Natural killer cell (primary cell): ENCODE data around the gene TSNAX. TPM values are rescaled to one million over a fixed set of nuclear protein-coding genes. Genes with fewer than 3 reads are reported as not detected.

Source experiments
- ATAC-seq, 3 donors: fragments of 150-1000 bp in 2 of 3; fragments of 200-7000 bp in 1 of 3; cut with Tn5 transposase; 1 replicate in 1 of 3; 2 replicates in 2 of 3; pipeline ENCODE4 v1.10.0; 2021; ENCODE audit warnings: mild to moderate bottlenecking in 2 of 3, moderate library complexity in 2 of 3
- DNase-seq, 2 donors: peaks; one replicate each; pipeline versions ENCODE4 v3.0.0 to v3.0.0-alpha.2; 2013 to 2021; ENCODE audit warnings: mixed read lengths in 1 of 2
- H3K27ac ChIP-seq: one replicate; pipeline ENCODE4 v1.5.1; 2013; ENCODE audit warnings: mild to moderate bottlenecking, low read length
- H3K27me3 ChIP-seq: one replicate; pipeline ENCODE4 v1.6.1; 2013; ENCODE audit warnings: low read length; ENCODE audit not compliant: control insufficient read depth, insufficient read depth
- H3K36me3 ChIP-seq: one replicate; pipeline ENCODE4 v1.6.1; 2013; ENCODE audit warnings: low read length; ENCODE audit not compliant: control insufficient read depth, insufficient read depth
- H3K4me1 ChIP-seq: one replicate; pipeline ENCODE4 v1.6.1; 2013; ENCODE audit warnings: low read length; ENCODE audit not compliant: control insufficient read depth, insufficient read depth
- H3K4me3 ChIP-seq: one replicate; pipeline ENCODE4 v1.5.1; 2013; ENCODE audit warnings: low read length
- H3K9me3 ChIP-seq: one replicate; pipeline ENCODE4 v1.6.1; 2013; ENCODE audit warnings: low read length; ENCODE audit not compliant: control insufficient read depth, insufficient read depth
- H3K27ac Mint-ChIP-seq, 2 donors: one replicate each; pipeline ENCODE4 v1.8.0; 2022; ENCODE audit warnings: mild to moderate bottlenecking in 2 of 2, mixed read lengths in 2 of 2, moderate library complexity in 1 of 2
- H3K27me3 Mint-ChIP-seq, 2 donors: one replicate each; pipeline ENCODE4 v1.8.0; 2022; ENCODE audit warnings: low read depth in 2 of 2, mixed read lengths in 2 of 2
- H3K36me3 Mint-ChIP-seq: one replicate; pipeline ENCODE4 v1.8.0; 2022; ENCODE audit warnings: mixed read lengths
- H3K4me1 Mint-ChIP-seq, 2 donors: one replicate each; pipeline ENCODE4 v1.8.0; 2022; ENCODE audit warnings: mixed read lengths in 2 of 2
- H3K4me3 Mint-ChIP-seq: one replicate; pipeline ENCODE4 v1.8.0; 2022; ENCODE audit warnings: mild to moderate bottlenecking, moderate library complexity, mixed read lengths
- H3K9me3 Mint-ChIP-seq, 2 donors: one replicate each; pipeline ENCODE4 v1.8.0; 2022; ENCODE audit warnings: mixed read lengths in 2 of 2
- WGBS: methylation state at CpG from one replicate; pipeline ENCODE4 v1.1.7; 2013; ENCODE audit warnings: missing lambda C conversion rate; ENCODE audit not compliant: insufficient coverage; 5-methylcytosine and 5-hydroxymethylcytosine counted together
- intact Hi-C: fragments of 100-400 bp; cut with micrococcal nuclease; formaldehyde crosslinking; loops from one replicate; pipeline ENCODE4 v1.14.2; 2022
- total RNA-seq, 4 donors: library from RNA; stranded (reverse); fragments of 120-200 nt in 1 of 4; gene quantifications; one replicate each; pipeline versions ENCODE4 v1.2.3 to v1.2.4, GENCODE V29; 2013 to 2022
- TF ChIP-seq, protein P1 (sequence below): fragments of 200-600 bp; IDR thresholded peaks from one replicate; pipeline ENCODE4 v1.8.0; 2022; ENCODE audit warnings: antibody characterized with exemption

TSNAX gene
- total RNA-seq, 3 donors from 2014 or later (not counting 1 experiment from before 2014, with no cell fraction given): 35.6 to 49.3 (median 44.8) TPM

DNA sequence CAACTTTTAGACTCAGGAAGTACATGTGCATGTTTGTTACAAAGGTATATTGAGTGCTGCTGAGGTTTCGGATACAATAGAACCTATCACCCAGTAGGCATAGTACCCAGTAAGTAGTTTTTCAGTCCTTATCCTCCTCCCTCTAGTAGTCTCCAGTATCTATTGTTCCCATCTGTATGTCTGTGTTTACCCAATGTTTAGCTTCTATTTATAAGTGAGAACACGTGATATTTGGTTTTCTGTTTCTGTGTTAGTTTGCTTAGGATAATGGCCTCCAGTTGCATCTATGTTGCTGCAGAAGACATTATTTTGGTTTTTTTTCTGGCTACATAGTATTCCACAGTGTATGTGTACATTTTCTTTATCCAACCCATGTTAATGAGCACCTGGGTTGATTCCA, 47.2 kb upstream of the TSNAX start:
- Mint-ChIP-seq H3K4me3 (no peak overlapping the region), H3K27me3 (peaks cover 17 to 45% of the 10 kb centered on the region in 2 donors), H3K27ac (no peak overlapping the region), H3K9me3 (no peaks in the 10 kb centered on the region), H3K4me1 (no peaks in the 10 kb centered on the region), H3K36me3 (no peaks in the 10 kb centered on the region)
- DNase-seq (no peak), ATAC-seq (no peak)
- WGBS: 75% methylated on average over 1 of the region's 2 CpGs
- Histone ChIP-seq H3K27me3 (peaks cover 5% of the 10 kb centered on the region), H3K4me3 (no peak overlapping the region), H3K9me3 (peaks cover 2% of the 10 kb centered on the region), H3K4me1 (no peaks in the 10 kb centered on the region), H3K27ac (no peak overlapping the region), H3K36me3 (no peaks in the 10 kb centered on the region)
- intact Hi-C loops: no loop called here
- TF ChIP-seq, protein P1, sequence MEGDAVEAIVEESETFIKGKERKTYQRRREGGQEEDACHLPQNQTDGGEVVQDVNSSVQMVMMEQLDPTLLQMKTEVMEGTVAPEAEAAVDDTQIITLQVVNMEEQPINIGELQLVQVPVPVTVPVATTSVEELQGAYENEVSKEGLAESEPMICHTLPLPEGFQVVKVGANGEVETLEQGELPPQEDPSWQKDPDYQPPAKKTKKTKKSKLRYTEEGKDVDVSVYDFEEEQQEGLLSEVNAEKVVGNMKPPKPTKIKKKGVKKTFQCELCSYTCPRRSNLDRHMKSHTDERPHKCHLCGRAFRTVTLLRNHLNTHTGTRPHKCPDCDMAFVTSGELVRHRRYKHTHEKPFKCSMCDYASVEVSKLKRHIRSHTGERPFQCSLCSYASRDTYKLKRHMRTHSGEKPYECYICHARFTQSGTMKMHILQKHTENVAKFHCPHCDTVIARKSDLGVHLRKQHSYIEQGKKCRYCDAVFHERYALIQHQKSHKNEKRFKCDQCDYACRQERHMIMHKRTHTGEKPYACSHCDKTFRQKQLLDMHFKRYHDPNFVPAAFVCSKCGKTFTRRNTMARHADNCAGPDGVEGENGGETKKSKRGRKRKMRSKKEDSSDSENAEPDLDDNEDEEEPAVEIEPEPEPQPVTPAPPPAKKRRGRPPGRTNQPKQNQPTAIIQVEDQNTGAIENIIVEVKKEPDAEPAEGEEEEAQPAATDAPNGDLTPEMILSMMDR: no peak

DNA sequence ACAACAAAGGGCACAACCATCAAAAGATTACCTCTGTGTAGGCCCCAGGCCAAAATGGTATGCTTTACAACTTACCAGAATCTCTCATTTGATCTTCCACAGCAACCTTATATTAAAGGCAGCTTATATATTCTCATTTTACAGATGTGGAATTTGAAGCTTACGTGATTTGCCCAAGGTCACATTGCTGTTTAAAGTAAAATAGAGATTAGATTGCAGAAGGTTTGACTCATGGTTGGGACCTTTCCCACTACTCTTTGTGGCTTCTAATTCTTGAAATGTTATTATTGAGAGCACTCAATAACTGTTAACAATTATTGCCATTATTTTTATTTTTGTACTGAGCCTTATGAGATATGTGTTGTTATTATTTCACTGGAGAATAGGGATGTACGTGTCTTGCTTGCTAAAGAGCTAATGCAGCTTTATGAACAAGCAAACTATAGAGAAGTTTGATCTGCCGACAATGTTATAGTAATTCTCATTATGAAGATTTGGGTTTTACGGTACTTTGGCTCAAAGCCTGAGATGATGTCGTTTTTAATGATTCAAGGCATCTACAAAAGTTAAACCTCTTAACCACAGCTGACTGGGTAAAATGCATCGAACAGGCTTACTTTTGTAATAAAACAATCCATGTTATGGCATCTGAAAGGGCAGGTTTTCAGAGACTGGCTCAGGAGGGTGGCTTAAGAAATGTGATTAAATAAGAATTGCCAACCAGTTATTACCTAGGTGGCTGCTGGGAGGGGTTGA, 43.3 kb upstream of the TSNAX start:
- Histone ChIP-seq H3K27ac (no peak overlapping the region), H3K4me1 (no peaks in the 10 kb centered on the region), H3K27me3 (peaks cover 11% of the 10 kb centered on the region), H3K36me3 (no peaks in the 10 kb centered on the region), H3K9me3 (peaks cover under 1% of the 10 kb centered on the region), H3K4me3 (no peak overlapping the region)
- WGBS: 91% methylated on average over 6 of the region's 6 CpGs
- no peak overlapping the region for H3K27ac Mint-ChIP-seq
- ATAC-seq (no peak), DNase-seq (no peak)
- H3K9me3 Mint-ChIP-seq: no peaks in the 10 kb centered on the region
- H3K4me3 Mint-ChIP-seq: no peak overlapping the region
- H3K27me3 Mint-ChIP-seq: peaks cover 25 to 43% of the 10 kb centered on the region in 2 donors
- intact Hi-C loops: no loop called here
- TF ChIP-seq, protein P1: no peak
- no peaks in the 10 kb centered on the region for H3K36me3 Mint-ChIP-seq
- H3K4me1 Mint-ChIP-seq: no peaks in the 10 kb centered on the region

DNA sequence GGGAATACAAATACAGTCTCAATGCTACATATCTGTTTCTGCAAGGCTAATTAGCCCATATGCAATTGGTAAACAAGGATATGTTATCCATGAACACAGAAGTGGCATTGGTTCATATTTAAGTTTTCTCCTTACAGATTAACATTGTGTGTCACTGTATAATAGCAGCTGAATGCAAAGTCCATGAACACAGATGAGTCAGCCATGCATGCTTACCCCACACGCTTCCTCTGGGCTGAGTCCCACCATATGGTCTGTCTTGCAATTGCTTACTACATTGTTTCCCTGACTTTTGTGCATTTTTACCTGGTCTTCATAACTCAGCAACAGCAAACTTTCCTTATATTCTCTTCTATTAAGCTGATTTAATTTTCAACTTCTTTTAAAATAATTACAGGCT, 41.5 kb upstream of the TSNAX start:
- ATAC-seq (no peak), DNase-seq (no peak)
- TF ChIP-seq, protein P1: no peak
- intact Hi-C loops: no loop called here
- Histone ChIP-seq H3K4me1 (no peaks in the 10 kb centered on the region), H3K27me3 (peaks cover 6% of the 10 kb centered on the region), H3K27ac (no peak overlapping the region), H3K36me3 (no peaks in the 10 kb centered on the region), H3K4me3 (no peak overlapping the region), H3K9me3 (no peaks in the 10 kb centered on the region)
- 83% methylated on average over 1 of the region's 1 CpG for WGBS
- Mint-ChIP-seq H3K4me3 (no peak overlapping the region), H3K36me3 (no peaks in the 10 kb centered on the region), H3K9me3 (no peaks in the 10 kb centered on the region), H3K27me3 (peaks cover 25 to 30% of the 10 kb centered on the region in 2 donors), H3K27ac (no peak overlapping the region), H3K4me1 (no peaks in the 10 kb centered on the region)

DNA sequence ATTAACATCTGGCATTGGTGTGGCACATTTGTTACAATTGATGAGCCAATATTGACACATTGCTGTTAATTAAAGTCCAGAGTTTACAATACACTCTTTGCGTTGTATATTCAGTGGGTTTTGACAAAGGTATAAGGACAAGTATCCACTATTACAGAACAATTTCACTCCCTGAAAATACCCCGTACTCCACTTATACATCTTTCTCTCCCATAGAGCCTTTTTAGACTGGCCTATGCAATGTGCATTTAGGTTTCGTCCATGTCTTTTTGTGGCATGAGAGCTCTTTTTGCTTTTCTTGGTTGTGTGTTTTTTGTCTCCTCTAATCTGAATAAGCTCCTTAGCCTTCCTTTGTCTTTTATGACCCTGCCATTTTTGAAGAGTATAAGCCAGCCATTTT, 40.6 kb upstream of the TSNAX start:
- Mint-ChIP-seq H3K9me3 (no peaks in the 10 kb centered on the region), H3K4me3 (no peak overlapping the region), H3K4me1 (no peaks in the 10 kb centered on the region), H3K27ac (no peak overlapping the region), H3K36me3 (no peaks in the 10 kb centered on the region), H3K27me3 (peaks cover 26 to 28% of the 10 kb centered on the region in 2 donors)
- DNase-seq: no peak
- ATAC-seq: no peak
- H3K4me1 ChIP-seq: no peaks in the 10 kb centered on the region
- intact Hi-C loops: no loop called here
- H3K9me3 ChIP-seq: no peaks in the 10 kb centered on the region
- TF ChIP-seq, protein P1: no peak
- H3K27ac ChIP-seq: no peak overlapping the region
- no peak overlapping the region for H3K4me3 ChIP-seq
- WGBS: 100% methylated on average over 1 of the region's 3 CpGs
- no peaks in the 10 kb centered on the region for H3K36me3 ChIP-seq
- peaks cover 6% of the 10 kb centered on the region for H3K27me3 ChIP-seq
